ENCODE data around the gene ITGA3. TPM values are rescaled to one million over a fixed set of nuclear protein-coding genes. Genes with fewer than 3 reads are reported as not detected.
A peak's percentile ranks its signal among the peaks of the same experiment; 100 is the strongest.

The ITGA3 gene
- total and polyA plus RNA-seq, 2 of the 13 experiments (the other 11 are each of a cell fraction or from before 2014, with no cell fraction given): 0.48 to 0.69 TPM

- TF ChIP-seq GABPB1 (CRISPR knock-in tag; IDR thresholded peaks at IDR 0.05) (peak; percentile 24; the same call in 1 of the 2 replicates), ZFP90 (CRISPR knock-in tag; IDR thresholded peaks at IDR 0.05; ENCODE audit: borderline replicate concordance) (no peak), EED (CRISPR knock-in tag; IDR thresholded peaks at IDR 0.05) (peak; percentile 71; the same call in 1 of the 2 replicates), ZNF782 (CRISPR knock-in tag; IDR thresholded peaks at IDR 0.05; ENCODE audit: borderline replicate concordance) (no peak), TOPORS (CRISPR knock-in tag; IDR thresholded peaks at IDR 0.05) (no peak), MTA1 (CRISPR knock-in tag; IDR thresholded peaks at IDR 0.05; ENCODE audit: borderline replicate concordance) (0 out of 2 replicates have a peak, but pooled peaks have one; percentile 15), ZNF446 (CRISPR knock-in tag; IDR thresholded peaks at IDR 0.05) (0 out of 2 replicates have a peak, but pooled peaks have one; percentile 59), ATM (IDR thresholded peaks at IDR 0.05; ENCODE audit: borderline replicate concordance) (no peak), ZFP82 (CRISPR knock-in tag; IDR thresholded peaks at IDR 0.05; ENCODE audit: borderline replicate concordance) (no peak), LBX2 (CRISPR knock-in tag; IDR thresholded peaks at IDR 0.05; ENCODE audit: borderline replicate concordance) (no peak), GLMP (CRISPR knock-in tag; IDR thresholded peaks at IDR 0.05; ENCODE audit: borderline replicate concordance) (no peak), ZNF574 (CRISPR knock-in tag; IDR thresholded peaks at IDR 0.05) (0 out of 2 replicates have a peak, but pooled peaks have one; percentile 18), ZNF510 (CRISPR knock-in tag; IDR thresholded peaks at IDR 0.05; ENCODE audit: low read depth) (no peak), KDM3A (CRISPR knock-in tag; IDR thresholded peaks at IDR 0.05; ENCODE audit: low read depth) (no peak), HDAC1 (CRISPR knock-in tag; IDR thresholded peaks at IDR 0.05) (0 out of 2 replicates have a peak, but pooled peaks have one; percentile 33), XRCC5 (optimal IDR thresholded peaks at IDR 0.05; ENCODE audit: low read length) (peak; percentile 83), ZHX1 (CRISPR knock-in tag; IDR thresholded peaks at IDR 0.05; ENCODE audit: low read depth) (no peak; the same call in 1 of the 2 replicates)
- TF ChIP-seq, protein P1, sequence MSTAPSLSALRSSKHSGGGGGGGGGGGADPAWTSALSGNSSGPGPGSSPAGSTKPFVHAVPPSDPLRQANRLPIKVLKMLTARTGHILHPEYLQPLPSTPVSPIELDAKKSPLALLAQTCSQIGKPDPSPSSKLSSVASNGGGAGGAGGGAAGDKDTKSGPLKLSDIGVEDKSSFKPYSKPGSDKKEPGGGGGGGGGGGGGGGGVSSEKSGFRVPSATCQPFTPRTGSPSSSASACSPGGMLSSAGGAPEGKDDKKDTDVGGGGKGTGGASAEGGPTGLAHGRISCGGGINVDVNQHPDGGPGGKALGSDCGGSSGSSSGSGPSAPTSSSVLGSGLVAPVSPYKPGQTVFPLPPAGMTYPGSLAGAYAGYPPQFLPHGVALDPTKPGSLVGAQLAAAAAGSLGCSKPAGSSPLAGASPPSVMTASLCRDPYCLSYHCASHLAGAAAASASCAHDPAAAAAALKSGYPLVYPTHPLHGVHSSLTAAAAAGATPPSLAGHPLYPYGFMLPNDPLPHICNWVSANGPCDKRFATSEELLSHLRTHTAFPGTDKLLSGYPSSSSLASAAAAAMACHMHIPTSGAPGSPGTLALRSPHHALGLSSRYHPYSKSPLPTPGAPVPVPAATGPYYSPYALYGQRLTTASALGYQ (CRISPR knock-in tag; IDR thresholded peaks at IDR 0.05): no peak
- TF ChIP-seq, protein P2, sequence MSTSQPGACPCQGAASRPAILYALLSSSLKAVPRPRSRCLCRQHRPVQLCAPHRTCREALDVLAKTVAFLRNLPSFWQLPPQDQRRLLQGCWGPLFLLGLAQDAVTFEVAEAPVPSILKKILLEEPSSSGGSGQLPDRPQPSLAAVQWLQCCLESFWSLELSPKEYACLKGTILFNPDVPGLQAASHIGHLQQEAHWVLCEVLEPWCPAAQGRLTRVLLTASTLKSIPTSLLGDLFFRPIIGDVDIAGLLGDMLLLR (CRISPR knock-in tag; IDR thresholded peaks at IDR 0.05): 0 out of 2 replicates have a peak, but pooled peaks have one; percentile 51
Measured at GRCh38 chr17:50056217-50056960, 479 bp downstream of the ITGA3 start (continued).
